Retinal pigment epithelial cell (primary cell): ENCODE data around the gene IL4R.

Source experiments
- DNase-seq: peaks from one replicate; pipeline ENCODE4 v3.0.0-alpha.2; 2010; ENCODE audit warnings: low read depth
- H3K4me3 ChIP-seq: 2 replicates; pipeline ENCODE4 v1.5.1; 2011; ENCODE audit warnings: mild to moderate bottlenecking, low read length, control low read depth, moderate library complexity
- CTCF ChIP-seq: conservative IDR thresholded peaks from 2 replicates; pipeline ENCODE4 v1.5.1; 2011; ENCODE audit warnings: low read depth, low read length, control low read depth, inconsistent platforms

The IL4R gene

GRCh38 chr16:27340654-27341053, 26.9 kb downstream of the IL4R start:
- no peak overlapping the region for H3K4me3 ChIP-seq
- no peak for DNase-seq
- no peak for TF ChIP-seq CTCF

- H3K4me3 ChIP-seq: no peak overlapping the region
- no peak for DNase-seq
- TF ChIP-seq CTCF: no peak
Observed at GRCh38 chr16:27341549-27341948, 27.8 kb downstream of the IL4R start.

- TF ChIP-seq CTCF: no peak
- H3K4me3 ChIP-seq: no peak overlapping the region
- DNase-seq: no peak
Observed at GRCh38 chr16:27341971-27342370, 28.2 kb downstream of the IL4R start.

GRCh38 chr16:27344721-27345120, 30.9 kb downstream of the IL4R start:
- no peak for TF ChIP-seq CTCF
- DNase-seq: no peak
- H3K4me3 ChIP-seq: no peak overlapping the region

GRCh38 chr16:27345201-27345600, 31.4 kb downstream of the IL4R start:
- no peak for DNase-seq
- no peak for TF ChIP-seq CTCF
- no peak overlapping the region for H3K4me3 ChIP-seq

- H3K4me3 ChIP-seq: no peak overlapping the region
Observed at GRCh38 chr16:27346819-27347218, 33.0 kb downstream of the IL4R start.

More at GRCh38 chr16:27346819-27347218, 33.0 kb downstream of the IL4R start:
- no peak for DNase-seq
- TF ChIP-seq CTCF: no peak
